HepG2 (cell line): ENCODE results near the gene MEF2D. TPM values are rescaled to one million over a fixed set of nuclear protein-coding genes. Genes with fewer than 3 reads are reported as not detected.

ENCODE experiments used
- ATAC-seq: fragments of 200-7000 bp; cut with Tn5 transposase; 3 replicates; pipeline ENCODE4 v1.9.1; 2020; ENCODE audit warnings: mild to moderate bottlenecking, moderate library complexity
- BruUV-seq: library from RNA; stranded (reverse); fragments of 400-500 nt; replicated peaks from 2 replicates; lab custom pipeline; 2021; lab: Mats Ljungman, UMichigan
- CTCF ChIA-PET: fragments of 300-600 bp; formaldehyde crosslinking; extraction: SDS; loops from one replicate; lab custom pipeline; 2021; ENCODE audit warnings: low total read pairs, inconsistent platforms, low intra/inter-chr PET ratio; lab: Yijun Ruan, JAX
- POLR2A ChIA-PET: fragments of 350-600 bp; sonication (Branson Sonifier 250); formaldehyde crosslinking; loops from one replicate; lab custom pipeline; 2020; ENCODE audit warnings: antibody characterized with exemption, inconsistent platforms; lab: Yijun Ruan, JAX
- DNase-seq: peaks from one replicate; pipeline ENCODE4 v3.0.0-alpha.2; 2015; ENCODE audit warnings: low spot score
- FAIRE-seq: peaks from 3 replicates; lab custom pipeline; 2011; peaks lifted over from hg19 to GRCh38; lab: Jason Lieb, UNC
- H2AFZ ChIP-seq: one replicate; pipeline ENCODE4 v1.6.1; 2011; ENCODE audit warnings: low read length, inconsistent platforms
- H3K27ac ChIP-seq: fragments of 300-600 bp; 3 replicates; pipeline ENCODE4 v1.8.0; 2011; ENCODE audit warnings: mixed run types, mild to moderate bottlenecking, mixed read lengths, low read length, inconsistent platforms; ENCODE audit not compliant: insufficient read depth; ENCODE audit errors: extremely low read length
- H3K27me3 ChIP-seq, 2 experiments: fragments of 200-600 bp in 1 of 2; 2 replicates in 1 of 2; 3 replicates in 1 of 2; pipeline versions ENCODE4 v1.6.0 to v1.8.0; 2011; ENCODE audit warnings: low read length in 2 of 2, mild to moderate bottlenecking in 2 of 2, moderate library complexity in 2 of 2, inconsistent platforms in 1 of 2; ENCODE audit not compliant: insufficient read depth in 2 of 2, control insufficient read depth in 1 of 2
- H3K36me3 ChIP-seq, 2 experiments: fragments of 200-600 bp in 1 of 2; replicated peaks in 1 of 2; 2 replicates in 1 of 2; 3 replicates in 1 of 2; pipeline versions ENCODE4 v1.5.1 to v1.8.0; 2011; ENCODE audit warnings: low read length in 2 of 2, inconsistent platforms in 1 of 2; ENCODE audit not compliant: insufficient read depth in 2 of 2, control insufficient read depth in 1 of 2
- H3K4me1 ChIP-seq: 2 replicates; pipeline ENCODE4 v1.5.1; 2012; ENCODE audit warnings: low read length, inconsistent platforms; ENCODE audit not compliant: insufficient read depth
- H3K4me2 ChIP-seq: 2 replicates; pipeline ENCODE4 v1.6.0; 2011; ENCODE audit warnings: low read depth, low read length, inconsistent platforms
- H3K4me3 ChIP-seq, 3 experiments: fragments of 200-600 bp in 1 of 3; sonication (generic), shearing (Covaris generic) in 1 of 3; replicated peaks in 1 of 3; 2 replicates each; pipeline ENCODE4 v1.5.1; 2011 to 2016; ENCODE audit warnings: low read length in 3 of 3, inconsistent platforms in 2 of 3, low read depth in 2 of 3, mild to moderate bottlenecking in 2 of 3, control low read depth in 1 of 3, mixed read lengths in 1 of 3; ENCODE audit not compliant: insufficient read depth in 1 of 3
- H3K79me2 ChIP-seq: one replicate; pipeline ENCODE4 v1.6.1; 2011; ENCODE audit warnings: low read length, inconsistent platforms; ENCODE audit not compliant: insufficient read depth
- H3K9ac ChIP-seq: 2 replicates; pipeline ENCODE4 v1.6.0; 2011; ENCODE audit warnings: mild to moderate bottlenecking, low read depth, low read length, inconsistent platforms; ENCODE audit not compliant: insufficient read depth
- H3K9me3 ChIP-seq: 2 replicates; pipeline ENCODE4 v1.5.1; 2012; ENCODE audit warnings: mild to moderate bottlenecking, low read length
- H4K20me1 ChIP-seq: 2 replicates; pipeline ENCODE4 v1.6.0; 2011; ENCODE audit warnings: inconsistent platforms, mild to moderate bottlenecking, low read length, moderate library complexity; ENCODE audit not compliant: insufficient read depth
- ARID4A ChIP-seq: sonication (generic); formaldehyde crosslinking; IDR thresholded peaks from 2 replicates; pipeline ENCODE4 v1.5.0; 2020; ENCODE audit warnings: mild to moderate bottlenecking, missing genetic modification reagents, borderline replicate concordance
- BRCA1 ChIP-seq: sonication (generic); formaldehyde crosslinking; IDR thresholded peaks from 2 replicates; pipeline ENCODE4 v1.4.0; 2020; ENCODE audit warnings: missing genetic modification reagents
- POGZ ChIP-seq: sonication (generic); formaldehyde crosslinking; IDR thresholded peaks from 2 replicates; pipeline ENCODE4 v1.4.0; 2020; ENCODE audit warnings: mild to moderate bottlenecking, missing genetic modification reagents
- SKIL ChIP-seq: sonication (generic); formaldehyde crosslinking; IDR thresholded peaks from 2 replicates; pipeline ENCODE4 v1.8.0; 2022; ENCODE audit warnings: missing genetic modification reagents, mild to moderate bottlenecking, moderate library complexity, borderline replicate concordance
- ZC3H13 ChIP-seq: sonication (generic); formaldehyde crosslinking; IDR thresholded peaks from 2 replicates; pipeline ENCODE4 v1.8.1; 2023; ENCODE audit warnings: mild to moderate bottlenecking, missing genetic modification reagents, moderate library complexity
- WGBS: methylation state at CpG from one replicate; pipeline ENCODE4 v1.1.6; 2017; ENCODE audit warnings: low lambda C conversion rate; 5-methylcytosine and 5-hydroxymethylcytosine counted together
- in situ Hi-C: cut with HindIII; loops from 2 replicates; pipeline ENCODE4 v1.10.0; 2017; ENCODE audit warnings: low pct_unique_long_range_greater_than_20kb; ENCODE audit not compliant: extremely low pct_ligation_motif_present
- intact Hi-C: fragments of 100-400 bp; cut with micrococcal nuclease; formaldehyde crosslinking; loops from one replicate; pipeline ENCODE4 v1.10.0; 2022; ENCODE audit not compliant: unreplicated experiment
- polyA plus RNA-seq, 8 experiments: library from polyadenylated mRNA; depleted of rRNA in 3 of 8; stranded (reverse) in 7 of 8; unstranded in 1 of 8; fragments of >200 nt; fragmentation: Illumina TruSeq in 4 of 8; extraction: Trizol in 4 of 8; gene quantifications; 2 replicates each; pipeline versions ENCODE4 v1.2.1 to v1.2.3, GENCODE V29; 2011 to 2016; ENCODE audit warnings: low read depth in 4 of 8, missing spikeins in 1 of 8, mixed read lengths in 1 of 8; ENCODE audit not compliant: insufficient read depth in 1 of 8
- total RNA-seq, 5 experiments: library from RNA; depleted of rRNA; stranded (reverse); fragments of >200 nt; fragmentation: Illumina TruSeq; extraction: Trizol; gene quantifications; 2 replicates each; pipeline ENCODE4 v1.2.3, GENCODE V29; 2016; ENCODE audit warnings: low read depth in 1 of 5
- TF ChIP-seq, protein P1 (sequence below): sonication (generic); formaldehyde crosslinking; conservative IDR thresholded peaks from 2 replicates; pipeline ENCODE4 v1.4.0; 2020; ENCODE audit warnings: missing genetic modification reagents

Gene MEF2D
- total and polyA plus RNA-seq, 2 of the 13 experiments (the other 11 are each of a cell fraction or from before 2014, with no cell fraction given), result 1.6 to 3.9 TPM

GRCh38 chr1:156498432-156499193, 2.0 kb downstream of the MEF2D start (continued):
- 0 out of 2 replicates have a peak, but pooled peaks have one; percentile 24 for TF ChIP-seq ARID4A
- TF ChIP-seq, all 625 proteins: peak for 22

- Histone ChIP-seq H3K79me2 (peaks cover 32% of the 10 kb centered on the region), H3K4me1 (peaks cover 57% of the 10 kb centered on the region), H3K36me3 (peaks cover 0 to 7% of the 10 kb centered on the region in 2 experiments; a peak in 1 of 5 replicates), H3K27me3 (peaks cover 2 to 7% of the 10 kb centered on the region in 2 experiments; a peak in 4 of 5 replicates), H3K4me3 (no peak overlapping the region), H3K9me3 (no peaks in the 10 kb centered on the region), H4K20me1 (peaks cover 58% of the 10 kb centered on the region), H3K4me2 (peak overlapping the region; percentile 41; the same call in 1 of the 2 replicates), H2AFZ (no peak overlapping the region), H3K9ac (no peak overlapping the region), H3K27ac (no peak overlapping the region)
- POLR2A ChIA-PET, result interaction anchor here (1.3 to 2.1 kb wide), 2 partner anchors 12 to 40 kb away, joined by 5 to 19 read pairs; no protein-coding TSS in a partner anchor
- CTCF ChIA-PET, result no interaction called here
- ATAC-seq (no peak), DNase-seq (no peak), FAIRE-seq (no peak)
- 93% methylated on average over 5 of the region's 5 CpGs for WGBS
- in situ Hi-C loops (no loop called here), intact Hi-C loops (loop anchor here (2.0 kb wide), 1 partner anchor 17 kb away; no protein-coding TSS in a partner anchor)
- no TSS peak for BruUV-seq
- TF ChIP-seq SKIL (CRISPR knock-in tag) (no peak), ZC3H13 (CRISPR knock-in tag) (no peak), POGZ (no peak), BRCA1 (no peak)
- TF ChIP-seq, protein P1, sequence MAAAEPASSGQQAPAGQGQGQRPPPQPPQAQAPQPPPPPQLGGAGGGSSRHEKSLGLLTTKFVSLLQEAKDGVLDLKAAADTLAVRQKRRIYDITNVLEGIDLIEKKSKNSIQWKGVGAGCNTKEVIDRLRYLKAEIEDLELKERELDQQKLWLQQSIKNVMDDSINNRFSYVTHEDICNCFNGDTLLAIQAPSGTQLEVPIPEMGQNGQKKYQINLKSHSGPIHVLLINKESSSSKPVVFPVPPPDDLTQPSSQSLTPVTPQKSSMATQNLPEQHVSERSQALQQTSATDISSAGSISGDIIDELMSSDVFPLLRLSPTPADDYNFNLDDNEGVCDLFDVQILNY, result no peak
Measured at GRCh38 chr1:156497743-156498431, 2.7 kb downstream of the MEF2D start.
